GM19397 (cell line): ENCODE results near the gene PCNA.
"Not testable (repeated sequence)": the region's sequence is repeated elsewhere in the genome, so short reads cannot be mapped to it uniquely, and the experiment has no call there.

Experiments used
- ATAC-seq: cut with Tn5 transposase; IDR thresholded peaks from one replicate; pipeline ENCODE4 v1.9.1; 2021; ENCODE audit warnings: mild to moderate bottlenecking, moderate library complexity; ENCODE audit not compliant: unreplicated experiment

PCNA gene

GRCh38 chr20:5099909-5100308 is 19.8 kb downstream of the PCNA start:
- ATAC-seq = not testable (repeated sequence)

- not testable (repeated sequence) for ATAC-seq
Measured at GRCh38 chr20:5099009-5099408, 20.7 kb downstream of the PCNA start.

- ATAC-seq = no peak
Measured at GRCh38 chr20:5096463-5096862, 23.3 kb downstream of the PCNA start.

- no peak for ATAC-seq
Measured at GRCh38 chr20:5095931-5096330, 23.8 kb downstream of the PCNA start.

- no peak for ATAC-seq
Measured at GRCh38 chr20:5095454-5095853, 24.3 kb downstream of the PCNA start.

- ATAC-seq = no peak
Measured at GRCh38 chr20:5092765-5093339, 26.9 kb downstream of the PCNA start.

- ATAC-seq = no peak
Measured at GRCh38 chr20:5091902-5092301, 27.9 kb downstream of the PCNA start.

- ATAC-seq = no peak
Measured at GRCh38 chr20:5090191-5090590, 29.6 kb downstream of the PCNA start.

- ATAC-seq = no peak
Measured at GRCh38 chr20:5088688-5089087, 31.1 kb downstream of the PCNA start.

- no peak for ATAC-seq
Measured at GRCh38 chr20:5085380-5085779, 34.4 kb downstream of the PCNA start.

- no peak for ATAC-seq
Measured at GRCh38 chr20:5080384-5080877, 39.3 kb downstream of the PCNA start.

GRCh38 chr20:5078399-5078958 is 41.3 kb downstream of the PCNA start:
- ATAC-seq = peak; percentile 96

- ATAC-seq = no peak
Measured at GRCh38 chr20:5077761-5078387, 41.9 kb downstream of the PCNA start.

- not testable (repeated sequence) for ATAC-seq
Measured at GRCh38 chr20:5076913-5077312, 42.8 kb downstream of the PCNA start.

GRCh38 chr20:5074232-5074674 is 45.5 kb downstream of the PCNA start:
- ATAC-seq = no peak

- ATAC-seq = no peak
Measured at GRCh38 chr20:5073660-5074231, 46.0 kb downstream of the PCNA start.

- ATAC-seq = no peak
Measured at GRCh38 chr20:5072756-5073659, 46.8 kb downstream of the PCNA start.

- not testable (repeated sequence) for ATAC-seq
Measured at GRCh38 chr20:5071942-5072341, 47.8 kb downstream of the PCNA start.

GRCh38 chr20:5070570-5070969 is 49.2 kb downstream of the PCNA start:
- no peak for ATAC-seq

- no peak for ATAC-seq
Measured at GRCh38 chr20:5070081-5070480, 49.7 kb downstream of the PCNA start.
